ENCODE measurements around the gene HIBADH.

GRCh38 chr7:27555670-27556069, 107.0 kb downstream of the HIBADH start:
- TF ChIP-seq CTCF (IDR thresholded peaks at IDR 0.05) (no peak), POLR2AphosphoS5 (IDR thresholded peaks at IDR 0.05; ENCODE audit: low read depth, low read length) (no peak), SIN3A (IDR thresholded peaks at IDR 0.05; ENCODE audit: borderline replicate concordance, insufficient read depth, low read depth, low read length) (no peak)

Data from Panc1 (cell line).